Breast epithelium (tissue), 4 donors: Measurements from ENCODE around the gene RERE. TPM values are rescaled to one million over a fixed set of nuclear protein-coding genes. Genes with fewer than 3 reads are reported as not detected.
"Not testable (repeated sequence)": the region's sequence is repeated elsewhere in the genome, so short reads cannot be mapped to it uniquely, and the experiment has no call there.

Source experiments
- DNase-seq, 2 donors: peaks; one replicate each; pipeline ENCODE4 v3.0.0-alpha.2; 2019; ENCODE audit warnings: low spot score in 2 of 2
- H3K27ac ChIP-seq, 2 donors: fragments of 200-600 bp; sonication (generic) in 1 of 2; one replicate each; pipeline ENCODE4 v1.5.1; 2016 to 2019; ENCODE audit warnings: mild to moderate bottlenecking in 1 of 2
- H3K27me3 ChIP-seq, 2 donors: fragments of 200-600 bp; sonication (generic) in 1 of 2; one replicate each; pipeline versions ENCODE4 v1.5.1 to v1.6.0; 2017 to 2019; ENCODE audit warnings: control low read depth in 1 of 2, mild to moderate bottlenecking in 1 of 2
- H3K36me3 ChIP-seq: fragments of 200-600 bp; one replicate; pipeline ENCODE4 v1.5.1; 2019
- H3K4me1 ChIP-seq, 2 donors: fragments of 200-600 bp; sonication (generic); one replicate each; pipeline ENCODE4 v1.5.1; 2016 to 2019; ENCODE audit warnings: control low read depth in 1 of 2
- H3K4me3 ChIP-seq, 3 donors: fragments of 200-600 bp; sonication (generic); 1 replicate in 2 of 3; 2 replicates in 1 of 3; pipeline ENCODE4 v1.5.1; 2016 to 2019; ENCODE audit warnings: mild to moderate bottlenecking in 3 of 3, moderate library complexity in 2 of 3
- H3K9me3 ChIP-seq, 2 donors: fragments of 200-600 bp; sonication (generic) in 1 of 2; one replicate each; pipeline ENCODE4 v1.5.1; 2016 to 2019; ENCODE audit warnings: control low read depth in 1 of 2
- POLR2A ChIP-seq: fragments of 450-650 bp; IDR thresholded peaks from one replicate; pipeline ENCODE4 v1.6.1; 2016; ENCODE audit warnings: antibody characterized with exemption, mild to moderate bottlenecking, moderate library complexity
- POLR2AphosphoS5 ChIP-seq, 3 donors: sonication (generic); formaldehyde crosslinking; IDR thresholded peaks; one replicate each; pipeline ENCODE4 v1.6.1; 2017; ENCODE audit warnings: antibody characterized with exemption in 3 of 3
- intact Hi-C: fragments of 100-400 bp; cut with DNase I; formaldehyde crosslinking; loops from one replicate; pipeline ENCODE4 v1.15.1; 2023; ENCODE audit warnings: low total_unique reads
- total RNA-seq, 3 donors: library from RNA; depleted of rRNA; stranded (reverse); fragments of >200 nt; gene quantifications; one replicate each; pipeline ENCODE4 v1.1.0, GENCODE V29; 2016
- TF ChIP-seq, protein P1 (sequence below), 3 donors: fragments of 450-650 bp; IDR thresholded peaks; one replicate each; pipeline ENCODE4 v1.5.1; 2016 to 2017; ENCODE audit warnings: antibody characterized with exemption in 3 of 3, mild to moderate bottlenecking in 3 of 3, moderate library complexity in 3 of 3

The RERE gene
- total RNA-seq, 3 donors from 2014 or later = 65.8 to 166 (median 123) TPM

DNA sequence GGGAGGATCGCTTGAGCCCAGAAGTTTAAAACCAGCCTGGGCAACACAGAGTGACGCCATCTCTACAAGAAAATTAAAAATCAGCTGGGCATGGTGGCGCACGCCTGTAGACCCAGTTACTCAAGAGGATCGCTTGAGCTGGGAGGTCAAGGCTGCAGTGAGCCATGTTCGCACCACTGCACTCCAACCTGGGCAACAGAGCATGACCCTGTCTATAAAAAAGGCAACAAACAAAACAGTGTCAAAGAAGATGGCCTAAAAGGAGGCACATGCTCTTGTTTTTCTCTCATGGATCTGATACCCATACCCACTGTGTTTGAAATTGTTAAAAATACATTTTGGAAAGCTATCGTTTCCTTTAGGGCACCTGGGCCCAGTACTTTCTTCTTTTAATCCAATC, 307.9 kb downstream of the RERE start:
- Histone ChIP-seq H3K9me3 (no peaks in the 10 kb centered on the region), H3K4me3 (peak overlapping the region in 1 of 3 donors; percentile 10), H3K4me1 (peaks cover 0 to 6% of the 10 kb centered on the region in 2 donors), H3K27me3 (no peaks in the 10 kb centered on the region), H3K27ac (peak overlapping the region; percentile 76 to 84), H3K36me3 (no peaks in the 10 kb centered on the region)
- no peak for DNase-seq
- intact Hi-C loops = no loop called here
- TF ChIP-seq POLR2AphosphoS5 (IDR thresholded peaks at IDR 0.05) (no peak), POLR2A (no peak)
- TF ChIP-seq, protein P1, sequence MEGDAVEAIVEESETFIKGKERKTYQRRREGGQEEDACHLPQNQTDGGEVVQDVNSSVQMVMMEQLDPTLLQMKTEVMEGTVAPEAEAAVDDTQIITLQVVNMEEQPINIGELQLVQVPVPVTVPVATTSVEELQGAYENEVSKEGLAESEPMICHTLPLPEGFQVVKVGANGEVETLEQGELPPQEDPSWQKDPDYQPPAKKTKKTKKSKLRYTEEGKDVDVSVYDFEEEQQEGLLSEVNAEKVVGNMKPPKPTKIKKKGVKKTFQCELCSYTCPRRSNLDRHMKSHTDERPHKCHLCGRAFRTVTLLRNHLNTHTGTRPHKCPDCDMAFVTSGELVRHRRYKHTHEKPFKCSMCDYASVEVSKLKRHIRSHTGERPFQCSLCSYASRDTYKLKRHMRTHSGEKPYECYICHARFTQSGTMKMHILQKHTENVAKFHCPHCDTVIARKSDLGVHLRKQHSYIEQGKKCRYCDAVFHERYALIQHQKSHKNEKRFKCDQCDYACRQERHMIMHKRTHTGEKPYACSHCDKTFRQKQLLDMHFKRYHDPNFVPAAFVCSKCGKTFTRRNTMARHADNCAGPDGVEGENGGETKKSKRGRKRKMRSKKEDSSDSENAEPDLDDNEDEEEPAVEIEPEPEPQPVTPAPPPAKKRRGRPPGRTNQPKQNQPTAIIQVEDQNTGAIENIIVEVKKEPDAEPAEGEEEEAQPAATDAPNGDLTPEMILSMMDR (IDR thresholded peaks at IDR 0.05) = no peak

DNA sequence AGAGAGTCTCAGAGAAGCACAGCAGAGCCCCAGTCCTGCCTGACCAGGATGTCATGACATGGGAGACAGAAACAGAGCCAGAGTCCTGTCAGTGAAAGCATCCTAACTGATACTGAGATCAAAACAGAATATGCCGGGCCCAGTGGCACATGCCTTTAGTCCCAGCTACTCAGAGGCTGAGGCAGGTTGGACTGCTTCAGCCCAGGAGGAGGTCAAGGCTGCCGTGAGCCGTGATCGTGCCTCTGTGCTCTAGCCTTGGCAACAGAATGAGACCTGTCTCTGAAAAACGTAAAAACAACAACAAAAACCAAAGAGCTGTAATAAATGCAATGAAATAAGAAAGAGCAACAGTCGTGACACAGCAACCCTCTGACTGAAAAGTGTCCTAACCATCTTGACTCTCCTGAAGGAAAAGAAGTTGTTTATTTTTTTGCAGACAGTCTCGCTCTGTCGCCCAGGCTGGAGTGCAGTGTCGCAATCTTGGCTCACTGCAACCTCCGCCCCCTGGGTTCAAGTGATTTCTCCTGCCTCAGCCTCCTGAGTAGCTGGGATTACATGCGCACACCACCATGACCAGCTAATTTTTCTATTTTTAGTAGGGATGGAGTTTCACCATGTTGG, 310.3 kb downstream of the RERE start:
- H3K27me3 ChIP-seq = no peaks in the 10 kb centered on the region
- TF ChIP-seq, protein P1 (IDR thresholded peaks at IDR 0.05) = no peak
- TF ChIP-seq POLR2A (no peak), POLR2AphosphoS5 (IDR thresholded peaks at IDR 0.05) (no peak)

DNA sequence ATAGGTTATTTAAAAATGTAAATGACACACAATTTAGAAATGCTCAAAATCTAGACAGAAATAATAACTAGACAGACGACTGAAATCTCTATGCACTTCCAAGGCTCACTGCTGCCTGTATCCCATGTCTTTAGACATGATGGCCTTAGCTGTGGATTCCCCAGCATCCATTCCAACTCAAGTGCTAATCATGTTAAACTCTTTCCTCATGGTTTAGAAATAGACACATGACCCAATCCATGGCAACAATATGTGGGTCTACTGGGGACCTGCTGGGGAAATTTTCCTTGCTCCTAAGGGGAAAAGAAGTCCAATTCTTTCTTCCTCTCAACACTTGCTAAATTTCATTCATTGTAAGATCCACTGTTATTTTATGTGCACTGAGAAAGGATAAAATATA, 311.0 kb downstream of the RERE start:
- intact Hi-C loops = no loop called here
- Histone ChIP-seq H3K27me3 (no peaks in the 10 kb centered on the region), H3K36me3 (no peaks in the 10 kb centered on the region), H3K4me1 (peaks cover 0 to 6% of the 10 kb centered on the region in 2 donors), H3K4me3 (no peak overlapping the region), H3K27ac (peak overlapping the region; percentile 7 to 42), H3K9me3 (no peaks in the 10 kb centered on the region)
- TF ChIP-seq, protein P1 (IDR thresholded peaks at IDR 0.05) = no peak
- TF ChIP-seq POLR2AphosphoS5 (IDR thresholded peaks at IDR 0.05) (no peak), POLR2A (no peak)
- DNase-seq = no peak

More for the DNA sequence above, 310.3 kb downstream of the RERE start:
- H3K4me3 ChIP-seq = no peak overlapping the region
- no peaks in the 10 kb centered on the region for H3K36me3 ChIP-seq
- intact Hi-C loops = no loop called here
- DNase-seq = no peak
- no peaks in the 10 kb centered on the region for H3K9me3 ChIP-seq
- H3K4me1 ChIP-seq = peaks cover 0 to 6% of the 10 kb centered on the region in 2 donors
- peak overlapping the region; percentile 42 to 50 for H3K27ac ChIP-seq

DNA sequence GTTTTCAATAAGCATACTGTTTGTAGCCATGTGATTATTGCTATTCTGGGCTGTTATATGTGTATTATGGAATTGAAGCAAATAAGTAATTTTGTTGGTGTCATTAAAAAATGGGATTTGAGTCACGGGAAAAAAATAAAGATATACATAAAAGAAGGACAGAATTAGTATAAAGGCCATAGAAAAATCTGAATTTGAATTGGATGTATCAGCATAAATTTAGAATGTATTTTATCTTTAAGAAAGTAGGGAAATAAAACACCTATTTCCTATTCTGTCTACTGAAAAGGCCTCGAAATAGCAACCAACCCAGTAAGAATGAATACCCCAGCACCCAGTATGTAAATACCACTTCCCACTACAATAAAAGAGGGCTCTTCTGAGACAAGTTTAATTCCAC, 313.6 kb downstream of the RERE start:
- H3K27me3 ChIP-seq = no peaks in the 10 kb centered on the region
- TF ChIP-seq POLR2AphosphoS5 (IDR thresholded peaks at IDR 0.05) (no peak), POLR2A (no peak)
- TF ChIP-seq, protein P1 (IDR thresholded peaks at IDR 0.05) = no peak
- H3K27ac ChIP-seq = no peak overlapping the region
- H3K4me1 ChIP-seq = no peaks in the 10 kb centered on the region
- no peaks in the 10 kb centered on the region for H3K9me3 ChIP-seq
- no peak for DNase-seq
- intact Hi-C loops = no loop called here
- H3K36me3 ChIP-seq = no peaks in the 10 kb centered on the region
- H3K4me3 ChIP-seq = no peak overlapping the region

DNA sequence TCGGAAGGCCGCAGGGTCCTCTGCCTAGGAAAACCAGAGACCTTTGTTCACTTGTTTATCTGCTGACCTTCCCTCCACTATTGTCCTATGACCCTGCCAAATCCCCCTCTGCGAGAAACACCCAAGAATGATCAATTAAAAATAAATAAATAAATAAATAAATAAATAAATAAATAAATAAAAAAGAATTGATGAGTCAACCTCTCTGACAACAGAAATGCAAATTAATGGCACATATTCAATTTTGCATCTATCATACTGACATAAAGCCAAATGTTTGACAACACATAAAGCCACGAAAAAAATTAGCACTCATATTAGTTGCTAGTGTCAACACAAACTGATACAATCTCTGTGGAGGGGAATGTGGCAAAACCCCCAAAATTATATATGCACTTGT, 314.5 kb downstream of the RERE start:
- H3K4me3 ChIP-seq, DNase-seq, H3K36me3 ChIP-seq, H3K9me3 ChIP-seq, H3K27me3 ChIP-seq, intact Hi-C loops, H3K4me1 ChIP-seq, H3K27ac ChIP-seq: not testable (repeated sequence)
